Thyroid gland (tissue), 4 donors: Measurements from ENCODE around the gene MS4A3.
"Not testable (repeated sequence)": the region's sequence is repeated elsewhere in the genome, so short reads cannot be mapped to it uniquely, and the experiment has no call there.

ENCODE experiments used
- POLR2A ChIP-seq, 2 donors: fragments of 450-650 bp; IDR thresholded peaks; one replicate each; pipeline ENCODE4 v1.6.1; 2017; ENCODE audit warnings: antibody characterized with exemption in 2 of 2, mild to moderate bottlenecking in 2 of 2, moderate library complexity in 1 of 2
- TF ChIP-seq, protein P1 (sequence below), 6 experiments: fragments of 200-600 bp in 3 of 6; fragments of 450-650 bp in 3 of 6; sonication (generic) in 3 of 6; IDR thresholded peaks; one replicate each; pipeline ENCODE4 v1.5.1; 2016 to 2019; ENCODE audit warnings: antibody characterized with exemption in 6 of 6, mild to moderate bottlenecking in 2 of 6, inconsistent platforms in 1 of 6, moderate library complexity in 1 of 6

- TF ChIP-seq, protein P1, sequence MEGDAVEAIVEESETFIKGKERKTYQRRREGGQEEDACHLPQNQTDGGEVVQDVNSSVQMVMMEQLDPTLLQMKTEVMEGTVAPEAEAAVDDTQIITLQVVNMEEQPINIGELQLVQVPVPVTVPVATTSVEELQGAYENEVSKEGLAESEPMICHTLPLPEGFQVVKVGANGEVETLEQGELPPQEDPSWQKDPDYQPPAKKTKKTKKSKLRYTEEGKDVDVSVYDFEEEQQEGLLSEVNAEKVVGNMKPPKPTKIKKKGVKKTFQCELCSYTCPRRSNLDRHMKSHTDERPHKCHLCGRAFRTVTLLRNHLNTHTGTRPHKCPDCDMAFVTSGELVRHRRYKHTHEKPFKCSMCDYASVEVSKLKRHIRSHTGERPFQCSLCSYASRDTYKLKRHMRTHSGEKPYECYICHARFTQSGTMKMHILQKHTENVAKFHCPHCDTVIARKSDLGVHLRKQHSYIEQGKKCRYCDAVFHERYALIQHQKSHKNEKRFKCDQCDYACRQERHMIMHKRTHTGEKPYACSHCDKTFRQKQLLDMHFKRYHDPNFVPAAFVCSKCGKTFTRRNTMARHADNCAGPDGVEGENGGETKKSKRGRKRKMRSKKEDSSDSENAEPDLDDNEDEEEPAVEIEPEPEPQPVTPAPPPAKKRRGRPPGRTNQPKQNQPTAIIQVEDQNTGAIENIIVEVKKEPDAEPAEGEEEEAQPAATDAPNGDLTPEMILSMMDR (IDR thresholded peaks at IDR 0.05), result not testable (repeated sequence)
- not testable (repeated sequence) for TF ChIP-seq POLR2A (IDR thresholded peaks at IDR 0.05)
Observed at GRCh38 chr11:60104471-60105115, 48.1 kb downstream of the MS4A3 start.
